ENCODE results near the gene PHETA1.

The PHETA1 gene

DNA sequence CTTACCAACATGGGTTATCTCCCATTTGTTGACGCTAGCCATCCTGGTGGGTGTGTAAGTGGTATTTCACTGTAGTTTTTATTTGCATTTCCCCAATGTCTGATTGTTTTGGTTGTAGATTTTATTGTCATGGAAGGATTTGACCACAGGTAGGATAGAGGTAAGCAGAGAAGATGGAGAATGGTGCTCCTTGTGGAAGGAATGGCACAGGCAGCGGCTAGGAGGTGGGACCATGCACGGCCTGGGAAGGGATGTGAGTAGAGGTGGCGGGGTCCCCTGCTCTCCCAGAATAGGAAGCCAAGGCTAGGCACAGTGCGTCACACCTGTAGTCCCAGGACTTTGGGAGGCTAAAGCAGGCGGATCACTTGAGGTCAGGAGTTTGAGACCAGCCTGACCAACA lies 41.4 kb downstream of the PHETA1 start:
- H3K36me3 ChIP-seq (ENCODE audit: control insufficient read depth, insufficient read depth, low read length), result no peaks in the 10 kb centered on the region
- no peak for DNase-seq
- H3K27me3 ChIP-seq (replicated peaks; ENCODE audit: control insufficient read depth, insufficient read depth, low read length, poor library complexity, severe bottlenecking), result no peaks in the 10 kb centered on the region
- no peaks in the 10 kb centered on the region for H3K4me1 ChIP-seq (ENCODE audit: control insufficient read depth, insufficient read depth, low read length, poor library complexity, severe bottlenecking)
- H3K27ac ChIP-seq (ENCODE audit: insufficient read depth, low read length, poor library complexity, severe bottlenecking), result no peak overlapping the region
- H3K9me3 ChIP-seq (ENCODE audit: control insufficient read depth, low read length), result no peaks in the 10 kb centered on the region
- H3K4me3 ChIP-seq (ENCODE audit: insufficient read depth, low read depth, low read length, poor library complexity, severe bottlenecking), result no peak overlapping the region

DNA sequence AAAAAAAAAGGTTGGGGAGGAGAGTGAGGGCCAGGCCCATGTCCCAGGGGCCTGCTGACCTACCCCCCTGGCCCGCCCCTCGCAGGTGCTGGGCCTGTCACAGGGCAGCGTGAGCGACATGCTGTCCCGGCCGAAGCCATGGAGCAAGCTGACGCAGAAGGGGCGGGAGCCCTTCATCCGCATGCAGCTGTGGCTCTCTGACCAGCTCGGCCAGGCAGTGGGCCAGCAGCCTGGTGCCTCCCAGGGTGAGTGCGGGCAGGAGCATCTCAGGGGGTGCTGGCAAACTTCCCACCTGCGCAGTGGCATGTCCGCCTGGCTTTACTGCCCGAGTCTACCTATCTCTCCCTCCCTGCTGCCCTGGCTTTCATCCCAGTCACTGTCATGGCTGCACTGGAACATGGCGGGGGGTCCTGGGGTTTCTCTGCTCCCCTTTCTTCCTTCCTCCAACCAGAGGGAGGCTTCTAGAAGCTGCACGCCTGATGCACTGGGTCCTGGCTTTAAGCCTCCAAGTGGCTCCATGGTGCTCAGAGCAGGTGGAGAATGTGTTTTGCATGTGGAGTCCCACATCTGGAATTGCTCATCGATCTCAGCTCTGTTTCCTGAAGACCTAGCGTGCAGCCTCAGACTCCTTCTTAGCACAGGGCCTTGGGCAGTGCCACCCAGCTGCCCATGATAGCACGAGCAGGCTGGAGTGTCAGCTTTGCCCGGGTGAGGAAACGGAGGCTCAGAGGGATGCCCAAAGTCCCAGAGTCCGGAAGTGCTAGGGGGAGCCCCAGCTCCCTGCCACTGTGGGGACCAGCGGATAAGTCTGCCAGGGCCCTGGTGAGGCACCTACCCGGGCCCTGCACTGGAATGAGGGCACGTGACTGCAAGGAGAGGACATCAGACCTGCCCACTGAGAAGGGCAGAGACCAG lies 46.3 kb downstream of the PHETA1 start:
- DNase-seq, result no peak
- Histone ChIP-seq H3K36me3 (ENCODE audit: control insufficient read depth, insufficient read depth, low read length) (no peaks in the 10 kb centered on the region), H3K9me3 (ENCODE audit: control insufficient read depth, low read length) (no peaks in the 10 kb centered on the region), H3K27me3 (replicated peaks; ENCODE audit: control insufficient read depth, insufficient read depth, low read length, poor library complexity, severe bottlenecking) (no peaks in the 10 kb centered on the region), H3K4me3 (ENCODE audit: insufficient read depth, low read depth, low read length, poor library complexity, severe bottlenecking) (no peak overlapping the region), H3K27ac (ENCODE audit: insufficient read depth, low read length, poor library complexity, severe bottlenecking) (no peak overlapping the region), H3K4me1 (ENCODE audit: control insufficient read depth, insufficient read depth, low read length, poor library complexity, severe bottlenecking) (no peaks in the 10 kb centered on the region)

- Histone ChIP-seq H3K4me1 (ENCODE audit: control insufficient read depth, insufficient read depth, low read length, poor library complexity, severe bottlenecking) (no peaks in the 10 kb centered on the region), H3K27me3 (replicated peaks; ENCODE audit: control insufficient read depth, insufficient read depth, low read length, poor library complexity, severe bottlenecking) (no peaks in the 10 kb centered on the region), H3K4me3 (ENCODE audit: insufficient read depth, low read depth, low read length, poor library complexity, severe bottlenecking) (no peak overlapping the region), H3K9me3 (ENCODE audit: control insufficient read depth, low read length) (no peaks in the 10 kb centered on the region), H3K27ac (ENCODE audit: insufficient read depth, low read length, poor library complexity, severe bottlenecking) (no peak overlapping the region), H3K36me3 (ENCODE audit: control insufficient read depth, insufficient read depth, low read length) (no peaks in the 10 kb centered on the region)
- no peak for DNase-seq
Observed at GRCh38 chr12:111321317-111321716, 47.6 kb downstream of the PHETA1 start.

DNA sequence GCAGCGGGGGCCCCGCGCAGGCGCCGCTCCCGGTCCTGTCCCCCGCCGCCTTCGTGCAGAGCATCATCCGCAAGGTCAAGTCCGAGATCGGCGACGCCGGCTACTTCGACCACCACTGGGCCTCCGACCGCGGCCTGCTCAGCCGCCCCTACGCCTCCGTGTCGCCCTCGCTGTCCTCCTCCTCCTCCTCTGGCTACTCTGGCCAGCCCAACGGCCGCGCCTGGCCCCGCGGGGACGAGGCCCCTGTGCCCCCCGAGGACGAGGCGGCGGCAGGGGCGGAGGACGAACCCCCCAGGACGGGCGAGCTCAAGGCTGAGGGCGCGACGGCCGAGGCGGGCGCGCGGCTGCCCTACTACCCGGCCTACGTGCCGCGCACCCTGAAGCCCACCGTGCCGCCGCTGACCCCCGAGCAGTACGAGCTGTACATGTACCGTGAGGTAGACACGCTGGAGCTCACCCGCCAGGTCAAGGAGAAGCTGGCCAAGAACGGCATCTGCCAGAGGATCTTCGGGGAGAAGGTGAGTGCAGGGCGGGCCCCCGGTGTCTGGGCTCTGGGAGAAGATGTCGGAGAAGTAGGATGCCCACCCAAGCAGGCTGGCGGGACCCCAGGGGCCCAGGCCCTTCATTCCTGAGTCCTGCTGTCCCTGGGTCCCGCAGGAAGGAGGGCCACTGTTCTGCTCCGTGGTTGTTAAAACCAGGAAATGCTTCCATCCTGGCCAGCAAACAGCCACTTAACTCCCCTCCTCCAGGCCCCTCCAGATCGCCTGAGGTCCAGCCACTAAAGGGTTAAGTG lies 48.4 kb downstream of the PHETA1 start:
- Histone ChIP-seq H3K36me3 (ENCODE audit: control insufficient read depth, insufficient read depth, low read length) (no peaks in the 10 kb centered on the region), H3K27me3 (replicated peaks; ENCODE audit: control insufficient read depth, insufficient read depth, low read length, poor library complexity, severe bottlenecking) (no peaks in the 10 kb centered on the region), H3K4me3 (ENCODE audit: insufficient read depth, low read depth, low read length, poor library complexity, severe bottlenecking) (no peak overlapping the region), H3K9me3 (ENCODE audit: control insufficient read depth, low read length) (no peaks in the 10 kb centered on the region), H3K27ac (ENCODE audit: insufficient read depth, low read length, poor library complexity, severe bottlenecking) (no peak overlapping the region), H3K4me1 (ENCODE audit: control insufficient read depth, insufficient read depth, low read length, poor library complexity, severe bottlenecking) (no peaks in the 10 kb centered on the region)
- no peak for DNase-seq

- H3K27ac ChIP-seq (ENCODE audit: insufficient read depth, low read length, poor library complexity, severe bottlenecking), result no peak overlapping the region
- H3K4me3 ChIP-seq (ENCODE audit: insufficient read depth, low read depth, low read length, poor library complexity, severe bottlenecking), result no peak overlapping the region
- H3K9me3 ChIP-seq (ENCODE audit: control insufficient read depth, low read length), result no peaks in the 10 kb centered on the region
- DNase-seq, result no peak
- no peaks in the 10 kb centered on the region for H3K36me3 ChIP-seq (ENCODE audit: control insufficient read depth, insufficient read depth, low read length)
- no peaks in the 10 kb centered on the region for H3K27me3 ChIP-seq (replicated peaks; ENCODE audit: control insufficient read depth, insufficient read depth, low read length, poor library complexity, severe bottlenecking)
- no peaks in the 10 kb centered on the region for H3K4me1 ChIP-seq (ENCODE audit: control insufficient read depth, insufficient read depth, low read length, poor library complexity, severe bottlenecking)
Observed at GRCh38 chr12:111319600-111320257, 49.2 kb downstream of the PHETA1 start.

GRCh38 chr12:111318450-111318849 lies 50.4 kb downstream of the PHETA1 start:
- H3K9me3 ChIP-seq (ENCODE audit: control insufficient read depth, low read length), result no peaks in the 10 kb centered on the region
- H3K27me3 ChIP-seq (replicated peaks; ENCODE audit: control insufficient read depth, insufficient read depth, low read length, poor library complexity, severe bottlenecking), result no peaks in the 10 kb centered on the region
- DNase-seq, result no peak
- H3K36me3 ChIP-seq (ENCODE audit: control insufficient read depth, insufficient read depth, low read length), result no peaks in the 10 kb centered on the region
- H3K27ac ChIP-seq (ENCODE audit: insufficient read depth, low read length, poor library complexity, severe bottlenecking), result no peak overlapping the region
- H3K4me3 ChIP-seq (ENCODE audit: insufficient read depth, low read depth, low read length, poor library complexity, severe bottlenecking), result no peak overlapping the region
- H3K4me1 ChIP-seq (ENCODE audit: control insufficient read depth, insufficient read depth, low read length, poor library complexity, severe bottlenecking), result no peaks in the 10 kb centered on the region

DNA sequence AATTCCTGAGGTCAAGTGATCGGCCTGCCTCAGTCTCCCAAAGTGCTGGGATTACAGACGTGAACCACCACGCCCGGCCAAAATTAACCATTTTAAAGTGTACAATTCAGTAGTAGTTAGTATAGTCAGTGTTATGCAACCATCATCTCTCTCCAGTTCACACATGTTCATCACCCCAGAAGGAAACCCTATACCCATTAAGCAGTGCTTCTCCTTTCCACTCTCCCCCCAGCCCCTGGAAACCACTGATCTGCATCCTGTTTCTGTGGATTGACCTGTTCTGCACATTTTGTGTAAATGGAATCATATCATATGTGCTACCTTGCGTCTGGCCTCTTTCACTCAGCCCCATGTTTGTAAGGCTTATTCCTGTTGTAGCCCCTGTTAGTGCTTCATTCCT lies 52.2 kb downstream of the PHETA1 start:
- Histone ChIP-seq H3K27me3 (replicated peaks; ENCODE audit: control insufficient read depth, insufficient read depth, low read length, poor library complexity, severe bottlenecking) (no peaks in the 10 kb centered on the region), H3K4me1 (ENCODE audit: control insufficient read depth, insufficient read depth, low read length, poor library complexity, severe bottlenecking) (no peaks in the 10 kb centered on the region), H3K36me3 (ENCODE audit: control insufficient read depth, insufficient read depth, low read length) (no peaks in the 10 kb centered on the region), H3K27ac (ENCODE audit: insufficient read depth, low read length, poor library complexity, severe bottlenecking) (no peak overlapping the region), H3K4me3 (ENCODE audit: insufficient read depth, low read depth, low read length, poor library complexity, severe bottlenecking) (no peak overlapping the region), H3K9me3 (ENCODE audit: control insufficient read depth, low read length) (no peaks in the 10 kb centered on the region)
- no peak for DNase-seq

- Histone ChIP-seq H3K27ac (ENCODE audit: insufficient read depth, low read length, poor library complexity, severe bottlenecking) (no peak overlapping the region), H3K4me3 (ENCODE audit: insufficient read depth, low read depth, low read length, poor library complexity, severe bottlenecking) (no peak overlapping the region), H3K27me3 (replicated peaks; ENCODE audit: control insufficient read depth, insufficient read depth, low read length, poor library complexity, severe bottlenecking) (no peaks in the 10 kb centered on the region), H3K9me3 (ENCODE audit: control insufficient read depth, low read length) (no peaks in the 10 kb centered on the region), H3K4me1 (ENCODE audit: control insufficient read depth, insufficient read depth, low read length, poor library complexity, severe bottlenecking) (no peaks in the 10 kb centered on the region), H3K36me3 (ENCODE audit: control insufficient read depth, insufficient read depth, low read length) (no peaks in the 10 kb centered on the region)
- DNase-seq, result no peak
Observed at GRCh38 chr12:111314953-111315539, 53.8 kb downstream of the PHETA1 start.

- Histone ChIP-seq H3K27me3 (replicated peaks; ENCODE audit: control insufficient read depth, insufficient read depth, low read length, poor library complexity, severe bottlenecking) (no peaks in the 10 kb centered on the region), H3K9me3 (ENCODE audit: control insufficient read depth, low read length) (no peaks in the 10 kb centered on the region), H3K27ac (ENCODE audit: insufficient read depth, low read length, poor library complexity, severe bottlenecking) (no peak overlapping the region), H3K36me3 (ENCODE audit: control insufficient read depth, insufficient read depth, low read length) (no peaks in the 10 kb centered on the region), H3K4me3 (ENCODE audit: insufficient read depth, low read depth, low read length, poor library complexity, severe bottlenecking) (no peak overlapping the region), H3K4me1 (ENCODE audit: control insufficient read depth, insufficient read depth, low read length, poor library complexity, severe bottlenecking) (no peaks in the 10 kb centered on the region)
- peak; percentile 24 to 59 (median 46) for DNase-seq
Observed at GRCh38 chr12:111313833-111314259, 55.0 kb downstream of the PHETA1 start.

Measured in effector memory CD4-positive, alpha-beta T cell (primary cell).